Mesodermal cell (in vitro differentiated cells): Measurements from ENCODE around the gene SERPINB2. TPM values are rescaled to one million over a fixed set of nuclear protein-coding genes. Genes with fewer than 3 reads are reported as not detected.

Experiments
- H3K27ac ChIP-seq: 2 replicates; pipeline ENCODE4 v1.7.0; 2013; ENCODE audit warnings: mild to moderate bottlenecking, low read depth, low read length, moderate library complexity; ENCODE audit not compliant: severe bottlenecking
- H3K36me3 ChIP-seq: 2 replicates; pipeline ENCODE4 v1.7.1; 2013; ENCODE audit warnings: mild to moderate bottlenecking, low read length, moderate library complexity; ENCODE audit not compliant: control insufficient read depth, insufficient read depth
- H3K4me1 ChIP-seq: one replicate; pipeline ENCODE4 v1.7.1; 2013; ENCODE audit warnings: mild to moderate bottlenecking, low read length; ENCODE audit not compliant: insufficient read depth, control insufficient read depth, poor library complexity, severe bottlenecking
- H3K4me3 ChIP-seq: 2 replicates; pipeline ENCODE4 v1.7.0; 2013; ENCODE audit warnings: low read length, control low read depth, mild to moderate bottlenecking; ENCODE audit not compliant: insufficient read depth, poor library complexity, severe bottlenecking; ENCODE audit errors: extremely low read depth
- H3K9me3 ChIP-seq: 2 replicates; pipeline ENCODE4 v1.7.1; 2013; ENCODE audit warnings: mild to moderate bottlenecking, low read length, moderate library complexity; ENCODE audit not compliant: control insufficient read depth
- WGBS, 2 experiments: methylation state at CpG; one replicate each; pipeline ENCODE4 v1.1.5; 2013; ENCODE audit warnings: missing lambda C conversion rate in 2 of 2; ENCODE audit not compliant: insufficient coverage in 2 of 2; 5-methylcytosine and 5-hydroxymethylcytosine counted together
- polyA plus RNA-seq, 2 experiments: library from polyadenylated mRNA; stranded (reverse); fragments of 50-300 nt; gene quantifications; one replicate each; pipeline ENCODE4 v1.2.3, GENCODE V29; 2013

Gene SERPINB2, protein sequence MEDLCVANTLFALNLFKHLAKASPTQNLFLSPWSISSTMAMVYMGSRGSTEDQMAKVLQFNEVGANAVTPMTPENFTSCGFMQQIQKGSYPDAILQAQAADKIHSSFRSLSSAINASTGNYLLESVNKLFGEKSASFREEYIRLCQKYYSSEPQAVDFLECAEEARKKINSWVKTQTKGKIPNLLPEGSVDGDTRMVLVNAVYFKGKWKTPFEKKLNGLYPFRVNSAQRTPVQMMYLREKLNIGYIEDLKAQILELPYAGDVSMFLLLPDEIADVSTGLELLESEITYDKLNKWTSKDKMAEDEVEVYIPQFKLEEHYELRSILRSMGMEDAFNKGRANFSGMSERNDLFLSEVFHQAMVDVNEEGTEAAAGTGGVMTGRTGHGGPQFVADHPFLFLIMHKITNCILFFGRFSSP
- polyA plus RNA-seq (2013, experiment 1 of 2) = 2.4 TPM
- 1.5 TPM for polyA plus RNA-seq (2013, experiment 2 of 2)

DNA sequence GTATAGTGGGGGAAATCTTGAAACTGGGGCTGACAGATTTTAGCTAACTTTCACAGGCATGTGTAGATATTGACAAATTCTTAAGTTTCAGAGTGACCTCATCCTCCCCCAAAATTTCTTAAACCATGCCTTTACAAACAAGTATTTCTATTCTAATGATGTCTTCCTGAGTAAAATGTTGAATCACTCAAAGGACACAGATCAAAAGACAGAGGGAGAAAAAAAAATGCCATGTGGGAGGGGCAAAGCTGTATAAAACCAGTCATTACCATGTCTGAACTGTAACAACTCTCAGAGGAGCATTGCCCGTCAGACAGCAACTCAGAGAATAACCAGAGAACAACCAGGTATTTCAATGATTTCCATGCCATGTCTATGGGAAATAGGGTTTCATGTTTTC lies at the start of gene SERPINB2:
TSS of gene SERPINB2 (plus strand) at position 282 of the 400 bp plus-strand sequence. CDS start 3,740 bp downstream, outside the sequence.
- Histone ChIP-seq H3K9me3 (no peaks in the 10 kb centered on the region), H3K36me3 (no peaks in the 10 kb centered on the region), H3K27ac (no peak within 1 kb of the TSS), H3K4me1 (no peaks in the 10 kb centered on the region), H3K4me3 (no peak within 1 kb of the TSS)
- WGBS, 2 experiments = 86% methylated on average over 1 of the region's 1 CpG; no CpG with 5 or more reads in 1 of the 2 experiments

DNA sequence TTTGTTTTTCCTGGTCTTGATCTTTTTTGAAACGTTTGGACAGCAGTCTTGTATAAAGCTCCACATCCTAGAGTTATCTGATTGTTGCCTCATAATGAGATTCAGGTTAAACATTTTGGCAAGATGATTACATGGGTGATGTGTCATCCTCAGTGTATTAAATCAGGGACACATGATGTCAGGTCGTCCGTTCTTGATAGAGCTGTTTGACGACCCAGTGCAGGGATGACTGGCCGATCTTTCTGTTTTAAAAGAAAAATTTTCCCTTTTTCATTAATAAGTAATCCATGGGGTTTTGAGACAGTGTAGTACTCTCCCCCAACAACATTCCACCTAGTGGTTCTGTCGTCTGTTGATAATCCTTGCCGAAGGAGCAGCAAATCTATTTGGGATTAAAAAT lies 44.5 kb upstream of the SERPINB2 start:
- Histone ChIP-seq H3K36me3 (no peaks in the 10 kb centered on the region), H3K9me3 (no peaks in the 10 kb centered on the region), H3K4me3 (no peak overlapping the region), H3K27ac (no peak overlapping the region), H3K4me1 (no peaks in the 10 kb centered on the region)
- WGBS, 2 experiments = 83 to 89% methylated on average over 4 to 6 of the region's 7 CpGs

DNA sequence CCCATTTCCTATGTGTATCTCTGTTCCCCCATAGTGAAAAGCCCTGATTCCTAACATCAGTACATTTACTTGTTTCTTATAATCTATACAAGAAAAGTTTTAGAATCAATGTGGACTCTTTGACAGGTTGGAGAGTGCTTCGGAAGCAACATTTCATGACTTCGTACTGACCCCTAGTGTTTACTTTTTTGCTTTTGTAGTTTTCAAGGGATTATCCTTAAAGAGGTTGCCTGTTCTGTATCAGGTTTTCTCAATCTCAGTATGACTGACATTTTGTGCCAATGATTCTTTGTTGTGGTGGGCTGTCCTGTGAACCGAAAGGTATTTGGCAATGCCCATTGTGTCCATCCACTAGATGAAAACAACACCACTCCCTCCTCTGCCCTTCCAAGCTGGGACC lies 43.3 kb upstream of the SERPINB2 start:
- Histone ChIP-seq H3K36me3 (no peaks in the 10 kb centered on the region), H3K4me1 (no peaks in the 10 kb centered on the region), H3K4me3 (no peak overlapping the region), H3K9me3 (no peaks in the 10 kb centered on the region), H3K27ac (no peak overlapping the region)
- 8 to 50% methylated on average over 1 to 2 of the region's 3 CpGs for WGBS, 2 experiments

DNA sequence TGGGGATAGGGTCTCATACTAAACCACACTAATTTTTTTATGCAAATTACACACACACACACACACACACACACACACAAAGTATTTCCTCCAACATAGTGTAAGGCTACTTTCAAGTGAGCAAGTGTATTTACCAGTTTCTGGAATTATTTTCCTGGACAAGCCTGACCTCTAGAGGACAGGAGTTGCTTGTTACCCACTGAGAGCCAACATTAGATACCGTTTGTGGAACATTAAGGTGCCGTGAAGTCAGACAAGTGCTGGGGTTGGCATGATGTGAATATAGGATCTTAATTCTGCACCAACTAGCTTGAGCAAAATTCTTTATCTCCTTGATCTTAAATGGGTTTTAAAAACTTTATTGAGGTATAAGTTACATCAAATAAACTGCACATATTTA lies 39.3 kb upstream of the SERPINB2 start:
- no peak overlapping the region for H3K27ac ChIP-seq
- H3K9me3 ChIP-seq = no peaks in the 10 kb centered on the region
- no peaks in the 10 kb centered on the region for H3K36me3 ChIP-seq
- no peaks in the 10 kb centered on the region for H3K4me1 ChIP-seq
- H3K4me3 ChIP-seq = no peak overlapping the region
- 37% methylated on average over 2 of the region's 2 CpGs; no CpG with 5 or more reads in 1 of the 2 experiments for WGBS, 2 experiments

DNA sequence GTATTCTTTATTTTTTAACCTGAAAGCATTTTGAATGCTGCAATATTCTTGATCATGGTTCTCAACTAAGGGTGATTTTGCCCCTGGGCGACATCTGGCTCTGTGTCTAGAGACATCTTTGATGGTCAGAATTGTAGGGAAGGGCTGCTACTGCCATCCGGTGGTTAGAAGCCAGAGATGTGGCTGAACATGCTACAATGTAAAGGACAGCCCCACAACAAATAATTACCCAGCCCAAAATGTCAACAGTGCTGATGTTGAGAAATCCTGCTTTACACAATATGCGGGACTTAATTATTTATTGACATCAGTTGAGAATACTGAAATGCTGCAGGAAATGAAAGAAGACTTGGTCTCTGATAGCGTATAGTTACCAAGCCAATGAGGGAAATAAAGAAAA lies 37.5 kb upstream of the SERPINB2 start:
- Histone ChIP-seq H3K36me3 (no peaks in the 10 kb centered on the region), H3K27ac (no peak overlapping the region), H3K4me1 (no peaks in the 10 kb centered on the region), H3K4me3 (no peak overlapping the region), H3K9me3 (no peaks in the 10 kb centered on the region)
- WGBS, 2 experiments = 10 to 67% methylated on average over 1 to 2 of the region's 4 CpGs

DNA sequence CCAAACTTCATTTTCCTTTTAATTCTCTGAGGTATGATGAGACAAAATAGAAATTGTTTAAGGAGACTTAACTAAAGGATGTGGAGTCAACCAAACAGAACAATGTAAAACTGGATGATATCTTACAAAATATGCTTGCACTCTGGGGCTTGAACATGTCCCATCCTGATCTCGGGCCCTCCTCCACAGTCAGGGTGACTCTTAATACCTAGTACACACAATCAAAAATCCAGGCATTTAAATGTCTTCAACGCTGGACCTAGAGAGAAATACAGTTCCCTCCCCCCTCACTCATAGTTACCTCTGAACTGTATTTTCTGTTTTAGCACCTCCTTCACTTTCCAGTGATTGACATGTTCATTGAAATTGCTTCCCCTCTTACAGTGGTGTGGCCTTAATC lies 36.9 kb upstream of the SERPINB2 start:
- WGBS, 2 experiments = 82 to 89% methylated on average over 2 of the region's 2 CpGs
- no peak overlapping the region for H3K4me3 ChIP-seq
- no peak overlapping the region for H3K27ac ChIP-seq
- H3K36me3 ChIP-seq = no peaks in the 10 kb centered on the region
- no peaks in the 10 kb centered on the region for H3K9me3 ChIP-seq
- no peaks in the 10 kb centered on the region for H3K4me1 ChIP-seq

DNA sequence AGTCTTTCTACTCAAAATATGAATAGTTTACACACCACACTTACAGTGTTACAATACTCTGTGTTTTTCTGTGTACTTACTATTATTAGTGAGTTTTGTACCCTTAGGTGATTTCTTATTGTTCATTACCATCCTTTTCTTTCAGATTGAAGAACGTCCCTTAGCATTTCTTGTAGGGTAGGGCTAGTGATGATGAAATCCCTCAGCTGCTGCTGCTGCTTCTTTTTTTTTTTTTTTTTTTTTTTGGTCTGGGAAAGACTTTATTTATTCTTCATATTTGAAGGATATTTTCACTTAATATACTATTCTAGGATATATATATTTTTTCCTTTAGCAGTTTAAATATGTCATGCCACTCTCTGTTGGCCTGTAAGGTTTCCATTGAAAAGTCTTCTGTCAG lies 29.0 kb upstream of the SERPINB2 start:
- Histone ChIP-seq H3K36me3 (no peaks in the 10 kb centered on the region), H3K9me3 (no peaks in the 10 kb centered on the region), H3K4me3 (no peak overlapping the region), H3K4me1 (no peaks in the 10 kb centered on the region), H3K27ac (no peak overlapping the region)
- no CpG with 5 or more reads among the region's 1 CpG for WGBS, 2 experiments

DNA sequence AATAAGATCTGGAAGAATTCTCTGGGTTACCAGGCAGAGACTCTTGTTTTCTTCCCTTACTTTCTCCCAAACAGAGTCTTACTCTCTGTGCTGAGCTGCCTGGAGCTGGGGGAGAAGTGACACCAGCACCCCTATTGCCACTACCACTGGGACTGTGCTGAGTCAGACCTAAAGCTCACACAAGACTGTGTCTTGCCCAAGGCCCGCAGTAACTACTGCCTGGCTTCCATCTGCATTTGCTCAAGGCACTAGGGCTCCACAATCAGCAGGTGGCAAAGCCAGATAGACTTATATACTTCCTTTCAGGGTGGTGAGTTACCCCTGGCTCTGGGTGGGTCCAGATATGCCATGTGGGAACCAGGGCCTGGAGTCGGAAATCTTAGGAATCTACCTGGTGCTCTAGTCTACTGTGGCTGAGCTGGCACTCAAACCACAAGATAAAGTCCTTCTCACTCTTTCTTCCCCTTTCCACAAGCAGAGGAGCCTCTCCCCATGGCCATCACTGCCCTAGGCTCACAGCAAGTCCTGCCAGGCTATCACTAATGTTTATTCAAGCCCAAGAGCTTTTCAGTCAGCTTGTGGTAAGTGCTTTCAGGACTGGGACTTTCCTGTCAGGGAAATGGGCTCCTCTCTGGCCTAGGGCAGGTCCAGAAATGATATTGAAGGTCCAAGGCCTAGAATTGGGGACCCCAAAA lies 27.6 kb upstream of the SERPINB2 start:
- no peak overlapping the region for H3K4me3 ChIP-seq
- H3K9me3 ChIP-seq = no peaks in the 10 kb centered on the region
- no peaks in the 10 kb centered on the region for H3K36me3 ChIP-seq
- no peak overlapping the region for H3K27ac ChIP-seq
- 75 to 91% methylated on average over 2 of the region's 2 CpGs for WGBS, 2 experiments
- H3K4me1 ChIP-seq = no peaks in the 10 kb centered on the region

DNA sequence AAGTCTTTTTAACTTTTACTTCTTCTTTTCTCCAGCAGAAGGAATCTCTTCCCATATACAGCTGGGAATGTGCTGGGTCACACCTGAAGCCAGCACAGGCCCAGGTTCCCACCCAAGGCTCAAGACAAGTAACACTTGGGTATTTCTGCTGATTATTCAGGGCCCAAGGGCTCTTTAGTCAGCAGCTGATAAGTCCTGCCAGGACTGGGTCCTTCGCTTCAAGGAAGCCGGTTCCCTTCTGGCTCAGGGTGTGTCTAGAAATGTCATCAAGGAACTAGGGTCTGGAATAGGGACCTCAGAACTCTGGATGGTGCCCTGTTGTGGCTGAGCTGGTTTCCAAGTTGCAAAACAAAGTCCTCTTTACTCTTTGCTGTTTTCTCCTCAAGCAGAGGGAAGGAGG lies 27.0 kb upstream of the SERPINB2 start:
- Histone ChIP-seq H3K27ac (no peak overlapping the region), H3K4me1 (no peaks in the 10 kb centered on the region), H3K4me3 (no peak overlapping the region), H3K9me3 (no peaks in the 10 kb centered on the region), H3K36me3 (no peaks in the 10 kb centered on the region)
- WGBS, 2 experiments = 100% methylated on average over 2 of the region's 2 CpGs; no CpG with 5 or more reads in 1 of the 2 experiments

DNA sequence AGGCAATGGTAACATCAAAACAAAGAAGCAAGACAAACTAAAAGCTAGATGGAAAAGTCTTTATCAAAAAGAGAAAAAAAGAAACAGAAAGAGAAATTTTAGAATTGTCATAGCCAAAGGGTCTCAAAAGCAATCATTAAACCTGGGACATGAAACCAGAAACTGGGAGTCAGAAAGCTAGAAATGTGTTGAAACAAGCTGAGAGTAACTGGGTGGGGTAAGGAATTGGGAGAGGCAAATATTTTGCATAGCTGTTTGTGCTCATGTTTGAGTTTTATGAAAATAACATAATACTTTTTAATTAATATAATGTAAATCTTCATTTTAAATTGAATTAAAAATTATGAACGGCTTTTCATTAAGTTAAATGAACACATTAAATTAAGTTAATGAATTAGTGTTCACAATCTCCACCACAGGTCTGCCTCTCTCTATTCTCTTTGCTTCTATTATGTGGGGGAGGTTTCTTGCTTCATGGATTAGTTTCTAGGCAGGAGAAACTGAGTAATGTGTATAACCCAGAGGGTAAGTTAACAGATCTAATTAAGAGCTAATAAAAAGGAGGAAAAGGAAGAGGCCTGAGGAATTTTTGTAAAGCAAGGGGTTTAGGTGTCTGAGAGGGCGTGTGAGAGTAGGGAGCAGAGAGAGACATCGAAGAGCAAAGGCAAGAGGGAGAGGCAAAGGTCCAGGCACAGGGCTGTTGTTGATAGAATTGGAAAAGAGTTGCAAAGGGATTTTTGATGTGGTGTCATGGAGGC lies 20.0 kb upstream of the SERPINB2 start:
- WGBS, 2 experiments = 90 to 95% methylated on average over 2 of the region's 3 CpGs
- Histone ChIP-seq H3K4me3 (no peak overlapping the region), H3K4me1 (no peaks in the 10 kb centered on the region), H3K27ac (no peak overlapping the region), H3K9me3 (no peaks in the 10 kb centered on the region), H3K36me3 (no peaks in the 10 kb centered on the region)
